Measurements from ENCODE around the gene MAP1A.
A peak's percentile ranks its signal among the peaks of the same experiment; 100 is the strongest.

MAP1A gene

GRCh38 chr15:43519196-43519595 lies 1.8 kb downstream of the MAP1A start:
- Histone ChIP-seq H3K27me3 (no peaks in the 10 kb centered on the region), H3K9ac (peak overlapping the region; percentile 81), H3K9me3 (peaks cover 20% of the 10 kb centered on the region), H3K36me3 (peaks cover 39% of the 10 kb centered on the region), H4K20me1 (0 out of 2 replicates have a peak, but pooled peaks cover 5% of the 10 kb centered on the region), H3K4me2 (peak overlapping the region; percentile 99), H3K27ac (peak overlapping the region; percentile 94), H3K4me1 (peaks cover 77% of the 10 kb centered on the region), H3K4me3 (peak overlapping the region; percentile 80)
- TF ChIP-seq Cebpa-rat (IDR thresholded peaks at IDR 0.05): no peak

- Histone ChIP-seq H3K4me2 (peak overlapping the region; percentile 99), H4K20me1 (0 out of 2 replicates have a peak, but pooled peaks cover 11% of the 10 kb centered on the region)
Measured at GRCh38 chr15:43520138-43520537, 2.7 kb downstream of the MAP1A start.

GRCh38 chr15:43521419-43521818 lies 4.0 kb downstream of the MAP1A start:
- no peak overlapping the region for H3K9ac ChIP-seq
- peaks cover 61% of the 10 kb centered on the region for H3K36me3 ChIP-seq
- H4K20me1 ChIP-seq: 0 out of 2 replicates have a peak, but pooled peaks cover 11% of the 10 kb centered on the region

More at GRCh38 chr15:43520138-43520537, 2.7 kb downstream of the MAP1A start:
- Histone ChIP-seq H3K4me3 (peak overlapping the region; percentile 80), H3K9me3 (peaks cover 21% of the 10 kb centered on the region), H3K27me3 (no peaks in the 10 kb centered on the region), H3K9ac (peak overlapping the region; percentile 81), H3K4me1 (peaks cover 77% of the 10 kb centered on the region), H3K36me3 (peaks cover 48% of the 10 kb centered on the region), H3K27ac (peak overlapping the region; percentile 94)
- no peak for TF ChIP-seq Cebpa-rat (IDR thresholded peaks at IDR 0.05)

DNA sequence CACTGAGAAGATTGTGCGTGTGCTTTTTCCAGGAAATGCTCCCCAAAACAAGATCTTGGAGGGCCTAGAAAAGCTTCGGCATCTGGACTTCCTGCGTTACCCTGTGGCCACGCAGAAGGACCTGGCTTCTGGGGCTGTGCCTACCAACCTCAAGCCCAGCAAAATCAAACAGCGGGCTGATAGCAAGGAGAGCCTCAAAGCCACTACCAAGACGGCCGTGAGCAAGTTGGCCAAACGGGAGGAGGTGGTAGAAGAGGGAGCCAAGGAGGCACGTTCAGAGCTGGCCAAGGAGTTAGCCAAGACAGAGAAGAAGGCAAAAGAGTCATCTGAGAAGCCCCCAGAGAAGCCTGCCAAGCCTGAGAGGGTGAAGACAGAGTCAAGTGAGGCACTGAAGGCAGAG lies 4.8 kb downstream of the MAP1A start:
- Histone ChIP-seq H3K4me2 (no peak overlapping the region), H3K9ac (no peak overlapping the region), H3K4me3 (no peak overlapping the region), H3K4me1 (peaks cover 60% of the 10 kb centered on the region), H3K27me3 (no peaks in the 10 kb centered on the region), H3K9me3 (peaks cover 21% of the 10 kb centered on the region), H4K20me1 (peaks cover 13% of the 10 kb centered on the region; the same call in 1 of the 2 replicates), H3K27ac (no peak overlapping the region), H3K36me3 (peaks cover 68% of the 10 kb centered on the region)
- TF ChIP-seq Cebpa-rat (IDR thresholded peaks at IDR 0.05): no peak

More at GRCh38 chr15:43521419-43521818, 4.0 kb downstream of the MAP1A start:
- no peak overlapping the region for H3K4me3 ChIP-seq
- no peak overlapping the region for H3K4me2 ChIP-seq
- peaks cover 21% of the 10 kb centered on the region for H3K9me3 ChIP-seq
- peaks cover 68% of the 10 kb centered on the region for H3K4me1 ChIP-seq
- H3K27me3 ChIP-seq: no peaks in the 10 kb centered on the region
- no peak for TF ChIP-seq Cebpa-rat (IDR thresholded peaks at IDR 0.05)
- H3K27ac ChIP-seq: 0 out of 2 replicates have a peak overlapping the region, but pooled peaks have one; percentile 94

DNA sequence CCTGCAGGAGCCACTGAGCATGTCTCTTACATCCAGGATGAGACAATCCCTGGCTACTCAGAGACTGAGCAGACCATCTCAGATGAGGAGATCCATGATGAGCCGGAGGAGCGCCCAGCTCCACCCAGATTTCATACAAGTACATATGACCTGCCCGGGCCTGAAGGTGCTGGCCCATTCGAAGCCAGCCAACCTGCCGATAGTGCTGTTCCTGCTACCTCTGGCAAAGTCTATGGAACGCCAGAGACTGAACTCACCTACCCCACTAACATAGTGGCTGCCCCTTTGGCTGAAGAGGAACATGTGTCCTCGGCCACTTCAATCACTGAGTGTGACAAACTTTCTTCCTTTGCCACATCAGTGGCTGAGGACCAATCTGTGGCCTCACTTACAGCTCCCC lies 6.2 kb downstream of the MAP1A start:
- H3K4me2 ChIP-seq: peak overlapping the region; percentile 70
- peaks cover 19% of the 10 kb centered on the region; the same call in 1 of the 2 replicates for H4K20me1 ChIP-seq
- peaks cover 82% of the 10 kb centered on the region for H3K36me3 ChIP-seq
- H3K27ac ChIP-seq: peak overlapping the region; percentile 66
- H3K4me3 ChIP-seq: no peak overlapping the region
- TF ChIP-seq Cebpa-rat (IDR thresholded peaks at IDR 0.05): no peak
- H3K9ac ChIP-seq: no peak overlapping the region
- H3K9me3 ChIP-seq: peaks cover 21% of the 10 kb centered on the region
- peaks cover 59% of the 10 kb centered on the region for H3K4me1 ChIP-seq
- no peaks in the 10 kb centered on the region for H3K27me3 ChIP-seq

DNA sequence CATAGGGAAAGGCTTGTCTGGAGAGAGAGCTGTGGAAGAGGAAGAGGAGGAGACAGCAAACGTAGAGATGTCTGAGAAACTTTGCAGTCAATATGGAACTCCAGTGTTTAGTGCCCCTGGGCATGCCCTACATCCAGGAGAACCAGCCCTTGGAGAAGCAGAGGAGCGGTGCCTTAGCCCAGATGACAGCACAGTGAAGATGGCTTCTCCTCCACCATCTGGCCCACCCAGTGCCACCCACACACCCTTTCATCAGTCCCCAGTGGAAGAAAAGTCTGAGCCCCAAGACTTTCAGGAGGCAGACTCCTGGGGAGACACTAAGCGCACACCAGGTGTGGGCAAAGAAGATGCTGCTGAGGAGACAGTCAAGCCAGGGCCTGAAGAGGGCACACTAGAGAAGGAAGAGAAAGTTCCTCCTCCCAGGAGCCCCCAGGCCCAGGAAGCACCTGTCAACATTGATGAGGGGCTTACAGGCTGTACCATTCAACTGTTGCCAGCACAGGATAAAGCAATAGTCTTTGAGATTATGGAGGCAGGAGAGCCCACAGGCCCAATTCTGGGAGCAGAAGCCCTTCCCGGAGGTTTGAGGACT lies 6.9 kb downstream of the MAP1A start:
- Histone ChIP-seq H3K9ac (no peak overlapping the region; the same call in 1 of the 2 replicates), H4K20me1 (peaks cover 19% of the 10 kb centered on the region; the same call in 1 of the 2 replicates), H3K4me2 (peak overlapping the region; percentile 70), H3K4me1 (peaks cover 52% of the 10 kb centered on the region), H3K9me3 (peaks cover 21% of the 10 kb centered on the region), H3K36me3 (peaks cover 88% of the 10 kb centered on the region), H3K4me3 (no peak overlapping the region), H3K27ac (peak overlapping the region; percentile 66), H3K27me3 (no peaks in the 10 kb centered on the region)
- TF ChIP-seq Cebpa-rat (IDR thresholded peaks at IDR 0.05): no peak

DNA sequence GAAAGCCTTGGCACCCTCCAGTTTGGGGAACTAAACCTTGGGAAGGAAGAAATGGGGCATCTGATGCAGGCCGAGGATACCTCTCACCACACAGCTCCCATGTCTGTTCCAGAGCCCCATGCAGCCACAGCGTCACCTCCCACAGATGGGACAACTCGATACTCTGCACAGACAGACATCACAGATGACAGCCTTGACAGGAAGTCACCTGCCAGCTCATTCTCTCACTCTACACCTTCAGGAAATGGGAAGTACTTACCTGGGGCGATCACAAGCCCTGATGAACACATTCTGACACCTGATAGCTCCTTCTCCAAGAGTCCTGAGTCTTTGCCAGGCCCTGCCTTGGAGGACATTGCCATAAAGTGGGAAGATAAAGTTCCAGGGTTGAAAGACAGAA lies 7.7 kb downstream of the MAP1A start:
- Histone ChIP-seq H3K4me3 (no peak overlapping the region), H3K9me3 (peaks cover 21% of the 10 kb centered on the region), H3K27ac (peak overlapping the region; percentile 66), H3K36me3 (peaks cover 96% of the 10 kb centered on the region), H3K4me1 (peaks cover 44% of the 10 kb centered on the region), H3K27me3 (no peaks in the 10 kb centered on the region), H3K9ac (no peak overlapping the region; the same call in 1 of the 2 replicates), H3K4me2 (peak overlapping the region; percentile 70), H4K20me1 (peaks cover 19% of the 10 kb centered on the region; the same call in 1 of the 2 replicates)
- no peak for TF ChIP-seq Cebpa-rat (IDR thresholded peaks at IDR 0.05)

DNA sequence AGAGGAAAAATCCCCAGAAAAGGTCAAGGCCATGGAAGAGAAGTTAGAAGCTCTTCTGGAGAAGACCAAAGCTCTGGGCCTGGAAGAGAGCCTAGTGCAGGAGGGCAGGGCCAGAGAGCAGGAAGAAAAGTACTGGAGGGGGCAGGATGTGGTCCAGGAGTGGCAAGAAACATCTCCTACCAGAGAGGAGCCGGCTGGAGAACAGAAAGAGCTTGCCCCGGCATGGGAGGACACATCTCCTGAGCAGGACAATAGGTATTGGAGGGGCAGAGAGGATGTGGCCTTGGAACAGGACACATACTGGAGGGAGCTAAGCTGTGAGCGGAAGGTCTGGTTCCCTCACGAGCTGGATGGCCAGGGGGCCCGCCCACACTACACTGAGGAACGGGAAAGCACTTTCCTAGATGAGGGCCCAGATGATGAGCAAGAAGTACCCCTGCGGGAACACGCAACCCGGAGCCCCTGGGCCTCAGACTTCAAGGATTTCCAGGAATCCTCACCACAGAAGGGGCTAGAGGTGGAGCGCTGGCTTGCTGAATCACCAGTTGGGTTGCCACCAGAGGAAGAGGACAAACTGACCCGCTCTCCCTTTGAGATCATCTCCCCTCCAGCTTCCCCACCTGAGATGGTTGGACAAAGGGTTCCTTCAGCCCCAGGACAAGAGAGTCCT lies 9.0 kb downstream of the MAP1A start:
- Histone ChIP-seq H3K27me3 (no peaks in the 10 kb centered on the region), H3K27ac (peak overlapping the region; percentile 66; the same call in 1 of the 2 replicates), H3K9me3 (peaks cover 21% of the 10 kb centered on the region), H3K4me1 (peaks cover 35% of the 10 kb centered on the region), H3K9ac (no peak overlapping the region), H3K36me3 (peaks cover 98% of the 10 kb centered on the region), H3K4me2 (no peak overlapping the region), H3K4me3 (no peak overlapping the region), H4K20me1 (peaks cover 19% of the 10 kb centered on the region; the same call in 1 of the 2 replicates)
- TF ChIP-seq Cebpa-rat (IDR thresholded peaks at IDR 0.05): no peak

- peaks cover 16% of the 10 kb centered on the region for H3K9me3 ChIP-seq
- no peaks in the 10 kb centered on the region for H3K27me3 ChIP-seq
- H3K4me2 ChIP-seq: no peak overlapping the region
- H4K20me1 ChIP-seq: peaks cover 16% of the 10 kb centered on the region; the same call in 1 of the 2 replicates
- no peak overlapping the region for H3K9ac ChIP-seq
- peaks cover 33% of the 10 kb centered on the region for H3K4me1 ChIP-seq
- no peak for TF ChIP-seq Cebpa-rat (IDR thresholded peaks at IDR 0.05)
- H3K4me3 ChIP-seq: no peak overlapping the region
- H3K27ac ChIP-seq: no peak overlapping the region
- peaks cover 96% of the 10 kb centered on the region for H3K36me3 ChIP-seq
Measured at GRCh38 chr15:43527016-43527801, 9.8 kb downstream of the MAP1A start.
